Esophagus muscularis mucosa (tissue), 4 donors: ENCODE data around the gene NFATC1. TPM values are rescaled to one million over a fixed set of nuclear protein-coding genes. Genes with fewer than 3 reads are reported as not detected.

Experiments
- DNase-seq: peaks from one replicate; pipeline ENCODE4 v3.0.0-alpha.2; 2017; ENCODE audit errors: extremely low spot score
- H3K27ac ChIP-seq, 4 donors: fragments of 200-600 bp; sonication (generic); replicated peaks in 1 of 4; 1 replicate in 3 of 4; 2 replicates in 1 of 4; pipeline ENCODE4 v1.5.1; 2016 to 2019; ENCODE audit warnings: mild to moderate bottlenecking in 1 of 4
- H3K27me3 ChIP-seq, 4 donors: fragments of 200-600 bp; sonication (generic); one replicate each; pipeline versions ENCODE4 v1.5.1 to v1.6.0; 2016 to 2019
- H3K36me3 ChIP-seq, 4 donors: fragments of 200-600 bp; sonication (generic); one replicate each; pipeline ENCODE4 v1.5.1; 2016 to 2019
- H3K4me1 ChIP-seq, 4 donors: fragments of 200-600 bp; sonication (generic); one replicate each; pipeline ENCODE4 v1.5.1; 2016 to 2019
- H3K4me3 ChIP-seq, 4 donors: fragments of 200-600 bp; sonication (generic); 1 replicate in 2 of 4; 2 replicates in 2 of 4; pipeline ENCODE4 v1.5.1; 2016 to 2019; ENCODE audit warnings: mild to moderate bottlenecking in 4 of 4, moderate library complexity in 1 of 4
- H3K9me3 ChIP-seq, 4 donors: fragments of 200-600 bp; sonication (generic); 1 replicate in 3 of 4; 2 replicates in 1 of 4; pipeline ENCODE4 v1.5.1; 2016 to 2019
- CTCF ChIP-seq, 3 experiments: fragments of 200-600 bp in 2 of 3; fragments of 450-650 bp in 1 of 3; sonication (generic) in 2 of 3; IDR thresholded peaks; one replicate each; pipeline ENCODE4 v1.5.1; 2017 to 2019; ENCODE audit warnings: antibody characterized with exemption in 3 of 3, mild to moderate bottlenecking in 2 of 3, moderate library complexity in 1 of 3
- EP300 ChIP-seq: sonication (generic); formaldehyde crosslinking; IDR thresholded peaks from one replicate; pipeline ENCODE4 v1.6.1; 2017; ENCODE audit warnings: antibody characterized with exemption
- POLR2A ChIP-seq: fragments of 450-650 bp; IDR thresholded peaks from one replicate; pipeline ENCODE4 v1.6.1; 2017; ENCODE audit warnings: antibody characterized with exemption, moderate library complexity, mild to moderate bottlenecking, low read depth
- POLR2AphosphoS5 ChIP-seq, 2 donors: sonication (generic); formaldehyde crosslinking; IDR thresholded peaks; one replicate each; pipeline ENCODE4 v1.6.1; 2017; ENCODE audit warnings: antibody characterized with exemption in 2 of 2
- WGBS: methylation state at CpG from one replicate; pipeline ENCODE4 v1.1.5; 2018; 5-methylcytosine and 5-hydroxymethylcytosine counted together
- intact Hi-C: fragments of 100-400 bp; cut with DNase I; formaldehyde crosslinking; loops from one replicate; pipeline ENCODE4 v1.15.1; 2023
- total RNA-seq, 4 donors: library from RNA; depleted of rRNA; stranded (reverse); fragments of >200 nt; gene quantifications; one replicate each; pipeline versions ENCODE4 v1.1.0 to v1.2.1, GENCODE V29; 2016

The NFATC1 gene
- total RNA-seq, 4 donors from 2014 or later = 15.0 to 22.0 (median 17.8) TPM

- H3K4me1 ChIP-seq = peaks cover 1 to 15% (median 10%) of the 10 kb centered on the region in 4 donors
- no peaks in the 10 kb centered on the region for H3K9me3 ChIP-seq
- intact Hi-C loops = no loop called here
- TF ChIP-seq POLR2A = no peak
- no peak for TF ChIP-seq EP300
- no peak for TF ChIP-seq CTCF (IDR thresholded peaks at IDR 0.05)
- no peak for DNase-seq
- peaks cover 0 to 12% (median 0%) of the 10 kb centered on the region in 4 donors for H3K27me3 ChIP-seq
- 44% methylated on average over 13 of the region's 17 CpGs for WGBS
- no peak overlapping the region for H3K27ac ChIP-seq
- peaks cover 0 to 6% (median 0%) of the 10 kb centered on the region in 4 donors for H3K36me3 ChIP-seq
- no peak overlapping the region for H3K4me3 ChIP-seq
Observed at GRCh38 chr18:79384151-79384807, 11.5 kb upstream of the NFATC1 start.

- 67% methylated on average over 14 of the region's 16 CpGs for WGBS
- H3K4me1 ChIP-seq = peaks cover 0 to 14% (median 9%) of the 10 kb centered on the region in 4 donors
- H3K27ac ChIP-seq = no peak overlapping the region
- TF ChIP-seq EP300 (no peak), POLR2A (no peak), POLR2AphosphoS5 (IDR thresholded peaks at IDR 0.05) (no peak), CTCF (IDR thresholded peaks at IDR 0.05) (no peak)
- H3K27me3 ChIP-seq = peaks cover 0 to 12% (median 0%) of the 10 kb centered on the region in 4 donors
- no peak for DNase-seq
- intact Hi-C loops = no loop called here
- H3K4me3 ChIP-seq = no peak overlapping the region
- H3K36me3 ChIP-seq = peaks cover 0 to 6% (median 0%) of the 10 kb centered on the region in 4 donors
- H3K9me3 ChIP-seq = no peaks in the 10 kb centered on the region
Observed at GRCh38 chr18:79384834-79385233, 10.9 kb upstream of the NFATC1 start.

- Histone ChIP-seq H3K4me3 (no peak overlapping the region), H3K9me3 (no peaks in the 10 kb centered on the region), H3K4me1 (peaks cover 0 to 15% (median 10%) of the 10 kb centered on the region in 4 donors), H3K27ac (no peak overlapping the region), H3K27me3 (peaks cover 0 to 12% (median 0%) of the 10 kb centered on the region in 4 donors), H3K36me3 (peaks cover 0 to 2% (median 0%) of the 10 kb centered on the region in 4 donors)
- no peak for DNase-seq
- TF ChIP-seq POLR2AphosphoS5 (IDR thresholded peaks at IDR 0.05) = no peak
- TF ChIP-seq POLR2A = no peak
- no peak for TF ChIP-seq EP300
- no peak for TF ChIP-seq CTCF (IDR thresholded peaks at IDR 0.05)
- intact Hi-C loops = no loop called here
- WGBS = 84% methylated on average over 6 of the region's 17 CpGs
Observed at GRCh38 chr18:79385326-79385707, 10.4 kb upstream of the NFATC1 start.

- DNase-seq = no peak
- no peaks in the 10 kb centered on the region for H3K9me3 ChIP-seq
- intact Hi-C loops = no loop called here
- no peak overlapping the region for H3K4me3 ChIP-seq
- no peak overlapping the region for H3K27ac ChIP-seq
- no peaks in the 10 kb centered on the region for H3K36me3 ChIP-seq
- TF ChIP-seq POLR2A (no peak), CTCF (IDR thresholded peaks at IDR 0.05) (no peak), POLR2AphosphoS5 (IDR thresholded peaks at IDR 0.05) (no peak), EP300 (no peak)
- peaks cover 0 to 12% (median 0%) of the 10 kb centered on the region in 4 donors for H3K27me3 ChIP-seq
- peaks cover 0 to 15% (median 9%) of the 10 kb centered on the region in 4 donors for H3K4me1 ChIP-seq
- WGBS = 73% methylated on average over 18 of the region's 21 CpGs
Observed at GRCh38 chr18:79385708-79386341, 9.9 kb upstream of the NFATC1 start.
